Thyroid gland (tissue), 4 donors: ENCODE measurements around the gene FXYD1. TPM values are rescaled to one million over a fixed set of nuclear protein-coding genes. Genes with fewer than 3 reads are reported as not detected.

ENCODE experiments used
- DNase-seq, 2 donors: peaks; one replicate each; pipeline ENCODE4 v3.0.0-alpha.2; 2019
- H3K27ac ChIP-seq, 3 donors: fragments of 200-600 bp; sonication (generic); 1 replicate in 2 of 3; 2 replicates in 1 of 3; pipeline ENCODE4 v1.5.1; 2016 to 2019; ENCODE audit warnings: mild to moderate bottlenecking in 1 of 3, moderate library complexity in 1 of 3
- H3K27me3 ChIP-seq: fragments of 200-600 bp; sonication (generic); one replicate; pipeline ENCODE4 v1.5.1; 2019
- H3K36me3 ChIP-seq, 2 donors: fragments of 200-600 bp; sonication (generic); one replicate each; pipeline ENCODE4 v1.5.1; 2016 to 2019
- H3K4me1 ChIP-seq, 2 donors: fragments of 200-600 bp; sonication (generic); one replicate each; pipeline ENCODE4 v1.5.1; 2017 to 2019
- H3K4me3 ChIP-seq, 3 donors: fragments of 200-600 bp; sonication (generic); replicated peaks in 1 of 3; 1 replicate in 2 of 3; 2 replicates in 1 of 3; pipeline ENCODE4 v1.5.1; 2016; ENCODE audit warnings: mild to moderate bottlenecking in 1 of 3
- H3K9me3 ChIP-seq: fragments of 200-600 bp; sonication (generic); one replicate; pipeline ENCODE4 v1.5.1; 2017
- CTCF ChIP-seq, 6 experiments: fragments of 200-600 bp in 3 of 6; fragments of 450-650 bp in 3 of 6; sonication (generic) in 3 of 6; IDR thresholded peaks; one replicate each; pipeline ENCODE4 v1.5.1; 2016 to 2019; ENCODE audit warnings: antibody characterized with exemption in 6 of 6, mild to moderate bottlenecking in 2 of 6, inconsistent platforms in 1 of 6, moderate library complexity in 1 of 6
- POLR2A ChIP-seq, 2 donors: fragments of 450-650 bp; IDR thresholded peaks; one replicate each; pipeline ENCODE4 v1.6.1; 2017; ENCODE audit warnings: antibody characterized with exemption in 2 of 2, mild to moderate bottlenecking in 2 of 2, moderate library complexity in 1 of 2
- WGBS, 2 donors: methylation state at CpG; one replicate each; pipeline ENCODE4 v1.1.5; 2017; 5-methylcytosine and 5-hydroxymethylcytosine counted together
- intact Hi-C: fragments of 100-400 bp; cut with DNase I; formaldehyde crosslinking; loops from one replicate; pipeline ENCODE4 v1.15.1; 2023
- total RNA-seq, 4 donors: library from RNA; depleted of rRNA; stranded (reverse); fragments of >200 nt; gene quantifications; one replicate each; pipeline ENCODE4 v1.2.3, GENCODE V29; 2016

Gene FXYD1
- total RNA-seq, 4 donors from 2014 or later, result 1.1 to 26.3 (median 8.8) TPM

DNA sequence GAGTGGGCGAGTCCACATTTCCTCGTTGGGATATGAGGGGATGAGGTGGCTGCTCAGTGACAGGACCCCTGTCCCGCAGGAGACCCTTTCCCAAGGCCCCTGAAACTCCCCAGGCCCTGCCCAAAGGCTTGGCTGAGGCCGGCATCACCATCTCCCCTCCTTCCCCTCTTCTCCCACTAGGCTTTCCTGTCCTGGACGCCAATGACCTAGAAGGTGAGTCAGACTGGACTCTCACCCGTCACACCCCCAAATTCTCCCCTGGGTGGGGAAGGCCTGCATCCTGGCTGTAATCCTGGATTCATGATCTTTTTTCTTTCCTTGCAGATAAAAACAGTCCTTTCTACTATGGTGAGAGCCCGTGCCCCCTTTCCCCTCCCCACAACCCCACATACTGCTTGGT lies 17.7 kb upstream of the FXYD1 start:
- peaks cover 0 to 12% of the 10 kb centered on the region in 2 donors for H3K4me1 ChIP-seq
- peak overlapping the region in 1 of 3 donors; percentile 3 for H3K27ac ChIP-seq
- H3K4me3 ChIP-seq, result no peak overlapping the region
- no peaks in the 10 kb centered on the region for H3K36me3 ChIP-seq
- no peak for DNase-seq
- intact Hi-C loops, result no loop called here
- no peaks in the 10 kb centered on the region for H3K9me3 ChIP-seq
- H3K27me3 ChIP-seq, result no peaks in the 10 kb centered on the region
- WGBS, 2 donors, result 63 to 76% methylated on average over 7 of the region's 7 CpGs
- no peak for TF ChIP-seq CTCF (IDR thresholded peaks at IDR 0.05)
- TF ChIP-seq POLR2A (IDR thresholded peaks at IDR 0.05), result no peak

GRCh38 chr19:35122687-35123551 lies 15.7 kb upstream of the FXYD1 start:
- Histone ChIP-seq H3K36me3 (no peaks in the 10 kb centered on the region), H3K4me1 (peaks cover 0 to 16% of the 10 kb centered on the region in 2 donors), H3K9me3 (no peaks in the 10 kb centered on the region), H3K27ac (peak overlapping the region in 2 of 3 donors; percentile 56 to 74), H3K27me3 (no peaks in the 10 kb centered on the region), H3K4me3 (no peak overlapping the region)
- WGBS, 2 donors, result 70 to 81% methylated on average over 8 to 19 of the region's 19 CpGs
- intact Hi-C loops, result no loop called here
- no peak for DNase-seq
- TF ChIP-seq CTCF (IDR thresholded peaks at IDR 0.05) (no peak), POLR2A (IDR thresholded peaks at IDR 0.05) (no peak)

DNA sequence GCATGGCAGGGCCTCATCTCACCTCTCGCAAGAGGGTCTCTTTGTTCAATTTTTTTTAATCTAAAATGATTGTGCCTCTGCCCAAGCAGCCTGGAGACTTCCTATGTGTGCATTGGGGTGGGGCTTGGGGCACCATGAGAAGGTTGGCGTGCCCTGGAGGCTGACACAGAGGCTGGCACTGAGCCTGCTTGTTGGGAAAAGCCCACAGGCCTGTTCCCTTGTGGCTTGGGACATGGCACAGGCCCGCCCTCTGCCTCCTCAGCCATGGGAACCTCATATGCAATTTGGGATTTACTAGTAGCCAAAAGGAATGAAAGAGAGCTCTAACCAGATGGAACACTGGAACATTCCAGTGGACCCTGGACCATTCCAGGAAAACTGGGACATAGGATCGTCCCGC lies 15.1 kb upstream of the FXYD1 start:
- intact Hi-C loops, result no loop called here
- no peak for DNase-seq
- TF ChIP-seq CTCF (IDR thresholded peaks at IDR 0.05) (no peak), POLR2A (IDR thresholded peaks at IDR 0.05) (no peak)
- 72 to 85% methylated on average over 5 of the region's 5 CpGs for WGBS, 2 donors
- H3K27me3 ChIP-seq, result no peaks in the 10 kb centered on the region
- H3K9me3 ChIP-seq, result no peaks in the 10 kb centered on the region
- peaks cover 0 to 16% of the 10 kb centered on the region in 2 donors for H3K4me1 ChIP-seq
- peak overlapping the region in 2 of 3 donors; percentile 56 to 74 for H3K27ac ChIP-seq
- H3K4me3 ChIP-seq, result no peak overlapping the region
- no peaks in the 10 kb centered on the region for H3K36me3 ChIP-seq

DNA sequence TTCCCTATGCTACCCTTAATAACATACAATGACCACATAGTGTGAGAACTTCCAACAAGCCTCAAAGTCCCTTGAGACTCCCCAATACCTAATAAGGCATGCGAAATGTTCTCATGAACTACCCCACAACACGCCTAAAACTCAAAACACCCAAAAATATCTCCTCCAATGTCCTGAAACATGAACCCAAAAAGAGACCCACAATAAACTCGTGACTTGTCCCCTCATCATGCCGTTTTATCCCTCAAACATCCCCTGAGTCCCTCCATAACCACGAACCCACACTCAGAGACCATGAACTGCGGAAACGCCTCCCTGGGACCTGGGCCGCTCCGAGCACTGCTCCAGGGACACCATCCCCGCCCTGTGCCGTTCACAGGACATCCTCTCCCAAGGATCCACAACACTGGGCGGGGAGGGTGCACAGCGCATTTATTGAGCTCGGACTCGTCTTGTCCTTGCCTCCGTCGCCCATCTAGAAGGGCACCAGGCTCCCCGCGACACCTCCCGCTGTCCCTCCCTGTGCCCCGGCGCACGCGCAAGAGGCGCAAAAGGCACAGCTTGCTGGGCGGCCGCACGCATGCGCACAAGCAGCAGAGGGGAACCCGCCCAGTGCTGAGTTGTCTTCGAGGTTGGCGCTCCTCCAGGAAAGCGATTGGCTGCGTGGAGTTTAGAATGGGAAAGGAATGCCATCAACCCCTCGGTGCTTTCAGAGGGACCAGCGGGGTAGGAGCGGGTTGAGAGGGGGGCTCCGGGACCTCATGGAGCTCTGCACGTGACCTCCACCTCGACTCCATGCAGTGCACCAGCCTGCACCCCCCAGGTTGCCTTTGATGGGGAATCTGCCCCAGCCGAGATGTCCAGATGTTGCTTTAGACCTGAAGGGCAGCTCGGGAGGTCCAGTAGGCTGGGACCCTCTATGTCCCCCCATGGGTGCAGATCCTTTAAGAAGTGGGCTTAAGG lies 14.2 kb upstream of the FXYD1 start:
- Histone ChIP-seq H3K4me3 (peak overlapping the region; percentile 5 to 35 (median 12)), H3K4me1 (peaks cover 0 to 16% of the 10 kb centered on the region in 2 donors), H3K36me3 (no peaks in the 10 kb centered on the region), H3K27me3 (no peaks in the 10 kb centered on the region), H3K27ac (peak overlapping the region; percentile 17 to 74 (median 61)), H3K9me3 (no peaks in the 10 kb centered on the region)
- 11 to 12% methylated on average over 20 to 32 of the region's 42 CpGs for WGBS, 2 donors
- intact Hi-C loops, result no loop called here
- no peak for TF ChIP-seq CTCF (IDR thresholded peaks at IDR 0.05)
- peak in 1 of 2 donors; percentile 70 for TF ChIP-seq POLR2A (IDR thresholded peaks at IDR 0.05)
- peak; percentile 88 to 92 for DNase-seq
